Upper lobe of left lung (tissue), 4 donors: ENCODE results near the gene PROB1.
"Not testable (repeated sequence)": the region's sequence is repeated elsewhere in the genome, so short reads cannot be mapped to it uniquely, and the experiment has no call there.

Source experiments
- CTCF ChIP-seq, 6 experiments: fragments of 450-650 bp in 4 of 6; fragments of 200-600 bp in 2 of 6; sonication (generic) in 2 of 6; IDR thresholded peaks; one replicate each; pipeline ENCODE4 v1.5.1; 2016 to 2019; ENCODE audit warnings: antibody characterized with exemption in 6 of 6
- EP300 ChIP-seq, 4 donors: sonication (generic); formaldehyde crosslinking; IDR thresholded peaks; one replicate each; pipeline ENCODE4 v1.5.1; 2017; ENCODE audit warnings: antibody characterized with exemption in 4 of 4, control low read depth in 2 of 4
- POLR2A ChIP-seq, 4 donors: fragments of 450-650 bp; IDR thresholded peaks; one replicate each; pipeline ENCODE4 v1.5.1; 2016 to 2017; ENCODE audit warnings: antibody characterized with exemption in 4 of 4, mild to moderate bottlenecking in 2 of 4
- POLR2AphosphoS5 ChIP-seq, 2 donors: sonication (generic); formaldehyde crosslinking; IDR thresholded peaks; one replicate each; pipeline ENCODE4 v1.5.1; 2017; ENCODE audit warnings: antibody characterized with exemption in 2 of 2

DNA sequence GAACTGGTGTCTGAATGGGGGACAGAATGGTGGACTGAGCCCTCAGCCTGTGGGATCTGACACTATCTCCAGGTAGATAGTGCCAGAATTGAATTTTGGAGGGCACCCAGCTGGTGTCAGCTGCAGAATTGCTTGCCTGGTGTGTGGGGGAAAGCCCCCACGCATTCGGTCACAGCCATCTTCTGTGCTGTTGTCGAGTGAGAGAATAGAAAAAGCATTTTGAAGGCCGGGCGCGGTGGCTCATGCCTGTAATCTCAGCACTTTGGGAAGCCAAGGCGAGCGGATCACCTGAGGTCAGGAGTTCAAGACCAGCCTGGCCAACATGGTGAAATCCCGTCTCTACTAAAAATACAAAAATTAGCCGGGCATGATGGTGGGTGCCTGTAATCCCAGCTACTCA is 7.9 kb downstream of the PROB1 start:
- not testable (repeated sequence) for TF ChIP-seq CTCF, POLR2A, EP300, POLR2AphosphoS5 (IDR thresholded peaks at IDR 0.05)
